T-helper 2 cell treated with Interferon-gamma antibody and Interleukin-4, amounts not matched to agents 100 ng/mL and 5 ng/mL, for 36 hours (primary cell): ENCODE measurements around the gene ATP7B. TPM values are rescaled to one million over a fixed set of nuclear protein-coding genes. Genes with fewer than 3 reads are reported as not detected.
"Not testable (repeated sequence)": the region's sequence is repeated elsewhere in the genome, so short reads cannot be mapped to it uniquely, and the experiment has no call there.

Source experiments
- intact Hi-C: fragments of 100-400 bp; cut with micrococcal nuclease; formaldehyde crosslinking; loops from one replicate; pipeline ENCODE4 v1.15.1; 2023
- total RNA-seq: library from RNA; stranded (reverse); gene quantifications from 2 replicates; pipeline ENCODE4 v1.2.3, GENCODE V29; 2022

Gene ATP7B
- total RNA-seq, 1 donor from 2014 or later, result 1.9 TPM

- intact Hi-C loops, result no loop called here
Measured at GRCh38 chr13:52006523-52007245, 4.6 kb downstream of the ATP7B start.

- intact Hi-C loops, result no loop called here
Measured at GRCh38 chr13:52005841-52006522, 5.3 kb downstream of the ATP7B start.

GRCh38 chr13:52004511-52005170, 6.6 kb downstream of the ATP7B start:
- intact Hi-C loops, result no loop called here

GRCh38 chr13:52003541-52003940, 7.7 kb downstream of the ATP7B start:
- intact Hi-C loops, result no loop called here

- intact Hi-C loops, result no loop called here
Measured at GRCh38 chr13:52002361-52002760, 8.9 kb downstream of the ATP7B start.

GRCh38 chr13:52001120-52001731, 10.0 kb downstream of the ATP7B start:
- intact Hi-C loops, result loop anchor here (1.0 kb wide), 1 partner anchor 126 kb away; no protein-coding TSS in a partner anchor

GRCh38 chr13:51999921-52000320, 11.3 kb downstream of the ATP7B start:
- intact Hi-C loops, result no loop called here

- intact Hi-C loops, result no loop called here
Measured at GRCh38 chr13:51999510-51999911, 11.7 kb downstream of the ATP7B start.

GRCh38 chr13:51998723-51999509, 12.3 kb downstream of the ATP7B start:
- intact Hi-C loops, result no loop called here

GRCh38 chr13:51997641-51998330, 13.5 kb downstream of the ATP7B start:
- intact Hi-C loops, result no loop called here

- intact Hi-C loops, result no loop called here
Measured at GRCh38 chr13:51997186-51997585, 14.1 kb downstream of the ATP7B start.

GRCh38 chr13:51996641-51997040, 14.6 kb downstream of the ATP7B start:
- intact Hi-C loops, result no loop called here

- intact Hi-C loops, result no loop called here
Measured at GRCh38 chr13:51995677-51996551, 15.3 kb downstream of the ATP7B start.

- intact Hi-C loops, result no loop called here
Measured at GRCh38 chr13:51993713-51994112, 17.5 kb downstream of the ATP7B start.

- intact Hi-C loops, result no loop called here
Measured at GRCh38 chr13:51988988-51989618, 22.1 kb downstream of the ATP7B start.

- intact Hi-C loops, result not testable (repeated sequence)
Measured at GRCh38 chr13:51984904-51985303, 26.3 kb downstream of the ATP7B start.

- intact Hi-C loops, result not testable (repeated sequence)
Measured at GRCh38 chr13:51983292-51983691, 28.0 kb downstream of the ATP7B start.

GRCh38 chr13:51981355-51981754, 29.9 kb downstream of the ATP7B start:
- intact Hi-C loops, result no loop called here

GRCh38 chr13:51980908-51981307, 30.3 kb downstream of the ATP7B start:
- intact Hi-C loops, result no loop called here
